AG10803 (cell line): Measurements from ENCODE around the gene SAMD3.

Experiments
- DNase-seq: peaks from one replicate; pipeline ENCODE4 v3.0.0; 2010; ENCODE audit warnings: low read depth
- H3K4me3 ChIP-seq: 2 replicates; pipeline ENCODE4 v1.5.1; 2011; ENCODE audit warnings: mild to moderate bottlenecking, low read length, control low read depth
- CTCF ChIP-seq: conservative IDR thresholded peaks from 2 replicates; pipeline ENCODE4 v1.5.1; 2011; ENCODE audit warnings: mild to moderate bottlenecking, low read length, control low read depth, inconsistent platforms

The SAMD3 gene

GRCh38 chr6:130190701-130191690 lies 31.8 kb downstream of the SAMD3 start:
- no peak for TF ChIP-seq CTCF
- no peak for DNase-seq
- no peak overlapping the region for H3K4me3 ChIP-seq

- no peak overlapping the region for H3K4me3 ChIP-seq
- DNase-seq: no peak
- no peak for TF ChIP-seq CTCF
These were observed 33.0 kb downstream of the SAMD3 start for GRCh38 chr6:130189531-130190397.

GRCh38 chr6:130188207-130188899 lies 34.4 kb downstream of the SAMD3 start:
- no peak for TF ChIP-seq CTCF

GRCh38 chr6:130187335-130188206 lies 35.2 kb downstream of the SAMD3 start:
- TF ChIP-seq CTCF: no peak
- no peak for DNase-seq
- no peak overlapping the region for H3K4me3 ChIP-seq

More at GRCh38 chr6:130188207-130188899, 34.4 kb downstream of the SAMD3 start:
- H3K4me3 ChIP-seq: no peak overlapping the region
- no peak for DNase-seq

- no peak overlapping the region for H3K4me3 ChIP-seq
- no peak for TF ChIP-seq CTCF
- DNase-seq: no peak
These were observed 37.1 kb downstream of the SAMD3 start for GRCh38 chr6:130185658-130186057.
